CD4-positive, alpha-beta T cell treated with Interleukin-17A for 1 hour (primary cell): ENCODE results near the gene MID1.

Source experiments
- DNase-seq: peaks from one replicate; pipeline ENCODE4 v3.0.0-alpha.2; 2020

Gene MID1

DNA sequence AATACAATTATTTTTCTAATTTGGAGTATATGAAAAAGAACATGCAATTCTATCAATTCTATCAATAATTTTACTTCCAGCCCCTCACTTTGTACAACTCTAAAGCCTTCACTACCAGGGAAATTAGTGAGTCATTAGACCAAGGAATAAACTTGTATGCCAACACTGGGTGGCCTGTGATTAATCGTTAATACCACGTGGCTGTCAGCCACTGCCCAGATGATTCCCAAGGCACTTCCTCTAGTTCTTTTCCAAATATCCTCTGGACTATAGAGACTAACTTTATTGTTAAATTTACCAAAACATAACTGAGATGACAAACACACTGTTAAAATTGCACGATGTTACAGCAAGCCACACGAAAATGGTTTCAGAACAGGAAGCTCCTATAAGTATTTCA, 45.7 kb downstream of the MID1 start:
- DNase-seq = no peak

GRCh38 chrX:10571260-10571659, 49.1 kb downstream of the MID1 start:
- no peak for DNase-seq

DNA sequence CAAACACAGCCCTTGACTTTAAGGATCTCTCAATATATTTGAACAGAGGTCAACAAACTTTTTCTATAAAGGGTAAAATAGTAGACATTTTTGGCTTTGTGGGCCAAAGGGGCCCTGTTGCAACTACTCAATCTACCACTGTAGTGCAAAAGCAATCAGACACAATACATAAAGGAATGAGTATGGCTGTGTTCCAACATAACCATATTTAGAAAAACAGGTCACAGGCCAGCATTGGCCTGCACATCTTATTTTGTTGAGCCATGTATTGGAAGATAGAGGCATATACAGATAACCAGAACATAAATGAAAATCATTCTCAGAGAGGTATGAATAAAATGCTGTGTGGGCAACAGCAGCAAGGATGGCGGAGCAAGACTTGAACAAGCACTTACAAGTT, 49.8 kb downstream of the MID1 start:
- no peak for DNase-seq

- DNase-seq = no peak
These were observed 50.4 kb downstream of the MID1 start for GRCh38 chrX:10569946-10570345.

DNA sequence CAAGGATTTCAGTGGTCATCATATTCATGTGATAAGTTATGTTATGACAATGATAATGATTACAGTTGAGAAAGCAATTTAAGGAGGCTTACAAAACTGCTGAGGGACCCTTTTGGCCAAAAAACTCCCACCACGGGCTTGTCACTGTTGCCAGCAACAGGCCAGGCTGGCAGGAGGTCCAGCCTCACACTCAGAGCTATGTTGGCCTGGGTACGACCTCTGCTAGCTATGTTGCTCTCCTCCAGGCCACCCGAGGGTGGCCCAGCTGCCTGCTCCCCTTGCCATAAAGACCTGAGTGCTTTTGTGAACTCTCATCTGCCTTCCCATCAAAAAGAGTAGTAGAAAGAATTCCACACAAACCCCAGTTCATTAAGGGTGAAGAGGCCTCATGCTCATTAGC, 52.0 kb downstream of the MID1 start:
- no peak for DNase-seq

GRCh38 chrX:10567136-10567535, 53.2 kb downstream of the MID1 start:
- DNase-seq = no peak

DNA sequence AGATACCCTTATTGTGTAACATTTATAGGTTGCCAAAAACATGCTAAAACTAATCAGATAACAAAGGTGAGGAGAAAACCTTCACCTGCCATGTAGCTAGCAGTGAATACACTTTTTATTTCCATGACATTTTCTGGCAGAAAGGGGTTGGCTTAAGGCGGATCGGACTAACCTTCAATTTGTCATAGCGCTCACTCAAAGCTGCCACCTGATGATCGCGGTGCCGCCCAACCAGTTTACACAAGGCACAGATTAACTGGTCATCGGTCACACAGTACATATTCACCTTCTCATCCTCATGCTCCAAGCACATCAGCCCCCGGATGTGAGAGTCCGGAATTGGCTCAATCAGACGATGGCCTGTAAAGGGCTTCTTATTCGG, 53.7 kb downstream of the MID1 start:
- no peak for DNase-seq

DNA sequence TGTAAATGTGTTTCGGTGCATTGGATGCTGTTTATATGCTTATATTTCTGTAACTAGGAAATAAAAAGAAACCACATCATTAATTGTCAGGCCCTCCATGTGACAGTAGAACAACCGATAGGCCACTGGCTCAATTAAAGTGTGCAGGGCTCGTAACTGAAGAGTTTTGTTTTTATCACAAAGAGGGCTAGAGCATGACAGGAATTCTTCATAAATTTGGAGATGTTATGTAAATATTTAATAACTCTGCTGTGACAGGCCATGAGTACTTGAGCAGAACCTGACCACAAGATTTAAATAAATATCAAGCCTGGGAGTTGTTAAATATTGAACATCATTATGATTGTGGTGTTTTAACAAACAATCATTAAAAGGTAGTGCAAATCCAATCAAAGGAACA, 55.9 kb downstream of the MID1 start:
- no peak for DNase-seq

GRCh38 chrX:10557166-10557565, 63.2 kb downstream of the MID1 start:
- DNase-seq = no peak

- DNase-seq = no peak
These were observed 64.0 kb downstream of the MID1 start for GRCh38 chrX:10556405-10556804.

DNA sequence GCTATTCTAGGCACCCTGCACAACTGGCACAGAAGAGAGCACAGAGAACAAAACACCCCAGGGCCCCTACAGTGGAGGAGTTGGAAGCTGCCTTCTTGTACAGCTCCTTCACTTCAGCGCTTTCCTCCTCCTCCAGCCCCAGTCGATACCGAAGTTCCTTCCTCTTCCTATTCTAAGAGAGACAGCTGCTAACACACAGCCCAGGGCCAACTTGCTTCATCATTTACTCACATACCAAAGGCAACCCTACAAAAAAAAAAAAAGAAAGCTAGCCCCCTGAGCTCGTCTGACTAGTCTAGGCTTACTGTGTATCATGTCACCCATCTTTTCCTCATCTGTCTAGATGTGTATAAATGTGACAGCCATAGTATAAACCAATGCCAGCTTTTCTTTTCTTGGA, 64.5 kb downstream of the MID1 start:
- DNase-seq = no peak

GRCh38 chrX:10554612-10555270, 65.6 kb downstream of the MID1 start:
- no peak for DNase-seq

GRCh38 chrX:10549280-10549679, 71.1 kb downstream of the MID1 start:
- DNase-seq = no peak

DNA sequence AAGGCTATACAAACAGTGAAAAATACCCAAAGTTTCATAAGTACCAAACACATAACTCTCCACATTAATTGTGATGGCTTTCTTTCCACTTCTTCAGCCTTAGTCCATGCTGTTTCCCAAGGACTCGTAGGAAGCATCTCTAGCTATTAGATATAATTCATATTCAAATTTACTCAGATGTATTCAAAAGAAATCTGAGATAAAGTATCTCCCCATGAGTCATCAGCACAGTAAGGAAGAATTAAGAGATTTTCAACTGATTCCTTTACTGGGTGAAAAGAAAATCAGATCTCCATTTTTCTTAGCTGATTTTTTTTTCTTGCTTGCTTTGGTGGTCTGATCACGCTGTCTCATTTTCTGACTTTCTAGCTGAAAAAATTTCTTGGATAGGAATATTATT, 71.7 kb downstream of the MID1 start:
- no peak for DNase-seq

DNA sequence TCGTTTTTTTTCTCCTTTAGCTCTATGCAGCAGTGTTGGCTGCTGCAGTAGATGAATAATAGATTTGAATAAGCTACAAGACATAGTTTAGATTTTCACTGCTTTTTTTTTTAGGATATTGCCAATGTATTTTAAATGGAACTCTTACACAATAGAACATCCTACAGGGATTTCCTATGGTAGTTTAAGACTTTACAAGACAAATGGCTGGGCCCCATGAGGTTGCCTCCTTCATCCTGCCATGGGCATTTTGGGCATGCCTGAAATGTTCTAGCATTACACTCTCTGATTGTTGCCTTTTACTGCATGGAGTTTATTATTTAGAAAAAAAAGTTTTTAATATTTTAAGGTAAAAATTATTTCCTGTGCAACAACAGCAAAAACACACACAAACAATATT, 74.5 kb downstream of the MID1 start:
- DNase-seq = no peak

DNA sequence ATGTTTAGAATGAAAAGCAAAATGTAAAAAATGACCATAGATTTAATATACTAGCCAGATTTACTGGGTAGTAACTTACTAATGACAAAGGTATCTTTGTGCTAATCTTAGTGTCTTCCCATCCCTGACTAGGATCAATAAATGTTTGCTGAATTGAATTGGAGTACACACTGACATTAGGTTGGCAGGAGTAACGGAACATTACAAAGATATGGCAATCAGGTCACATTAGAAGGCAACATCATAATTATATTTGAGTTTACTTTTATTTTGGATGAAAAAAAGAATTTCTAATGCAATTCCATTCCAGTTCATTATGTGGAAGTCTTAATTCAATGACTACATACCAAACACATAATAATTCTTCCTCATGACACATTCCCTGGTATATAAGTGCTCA, 77.8 kb downstream of the MID1 start:
- DNase-seq = no peak

DNA sequence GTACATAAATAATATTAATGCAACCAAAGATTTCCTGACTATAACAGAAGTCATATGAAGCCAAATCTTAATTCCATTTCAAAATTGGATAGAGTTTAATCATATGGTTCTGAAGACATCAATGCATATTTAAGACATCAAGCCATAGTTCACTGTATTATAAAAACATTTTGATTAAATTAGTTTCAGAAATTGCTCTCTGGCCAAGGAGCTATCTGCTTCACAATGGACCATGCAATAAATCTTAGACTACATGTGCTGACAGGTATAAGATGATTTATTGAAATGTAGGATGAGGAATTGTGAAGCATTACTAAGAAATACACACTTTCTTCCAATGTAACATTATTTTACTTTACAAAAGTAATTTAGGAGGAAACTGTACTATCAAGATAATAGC, 81.6 kb downstream of the MID1 start:
- no peak for DNase-seq

DNA sequence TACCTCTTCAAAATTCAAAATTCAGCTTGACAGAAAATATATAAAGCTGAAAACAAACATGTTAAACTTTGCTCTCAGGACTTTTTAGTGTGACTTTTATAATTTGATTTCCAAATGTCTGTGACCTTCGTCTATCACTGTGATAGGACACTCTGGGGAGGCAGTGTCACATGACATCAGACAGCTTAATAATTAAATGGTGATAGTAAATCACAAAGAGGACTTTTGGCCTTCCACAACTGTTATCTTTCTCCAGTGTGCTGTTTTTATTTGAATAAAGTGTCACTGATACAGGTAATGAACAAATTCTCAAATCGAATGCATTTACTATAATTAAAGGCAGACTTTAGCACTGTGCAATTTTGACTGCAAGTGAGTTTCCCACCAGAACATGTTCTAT, 83.1 kb downstream of the MID1 start:
- no peak for DNase-seq

GRCh38 chrX:10536744-10537143, 83.6 kb downstream of the MID1 start:
- no peak for DNase-seq

DNA sequence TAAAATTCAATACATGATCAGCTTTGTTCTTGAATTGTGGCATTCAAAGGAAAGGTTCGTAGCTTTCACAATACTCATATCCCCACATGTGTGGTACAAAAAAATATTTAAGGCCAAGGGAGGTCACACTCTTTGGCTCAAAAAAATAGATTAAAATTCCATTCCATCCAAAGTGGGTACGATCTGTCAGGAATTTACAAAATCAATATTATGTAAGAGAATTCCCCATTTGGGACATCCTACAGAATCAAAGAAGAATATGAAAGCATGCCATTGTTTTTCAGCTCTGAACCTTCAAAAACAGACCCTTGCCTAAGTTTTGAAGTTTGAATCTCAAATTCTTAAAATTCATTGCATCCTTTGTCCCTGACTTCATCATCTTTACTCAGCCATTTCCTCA, 85.8 kb downstream of the MID1 start:
- no peak for DNase-seq

GRCh38 chrX:10533696-10534365, 86.6 kb downstream of the MID1 start:
- DNase-seq = no peak

DNA sequence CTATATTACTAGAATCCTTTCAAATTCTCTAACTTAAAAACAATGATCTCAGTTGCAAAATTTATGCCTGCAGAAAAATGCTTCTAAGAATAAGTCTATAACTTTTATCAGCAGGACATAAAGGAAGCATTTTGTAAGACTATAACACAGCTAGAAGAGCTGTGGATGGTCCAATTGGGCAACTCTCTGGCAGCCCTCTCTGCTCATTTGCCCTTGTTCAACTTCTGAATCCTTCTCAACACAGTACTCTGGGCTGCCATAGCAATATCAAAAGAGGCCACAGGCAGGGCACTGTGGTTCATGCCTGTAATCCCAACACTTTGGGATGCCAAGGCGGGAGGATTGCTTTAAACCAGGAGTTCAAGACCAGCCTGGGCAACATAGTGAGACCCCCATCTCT, 88.5 kb downstream of the MID1 start:
- DNase-seq = no peak

GRCh38 chrX:10529344-10529743, 91.0 kb downstream of the MID1 start:
- DNase-seq = no peak

GRCh38 chrX:10526451-10526850, 93.9 kb downstream of the MID1 start:
- DNase-seq = no peak
